Heart right ventricle (tissue), 16 donors: ENCODE results near the gene DSCAM. TPM values are rescaled to one million over a fixed set of nuclear protein-coding genes. Genes with fewer than 3 reads are reported as not detected.
"Not testable (repeated sequence)": the region's sequence is repeated elsewhere in the genome, so short reads cannot be mapped to it uniquely, and the experiment has no call there.

Source experiments
- ATAC-seq, 8 donors: fragments of 200-7000 bp; cut with Tn5 transposase; one replicate each; pipeline ENCODE4 v1.9.1; 2020; ENCODE audit warnings: mild to moderate bottlenecking in 8 of 8, moderate library complexity in 8 of 8, moderate number of reproducible peaks in 1 of 8
- DNase-seq, 2 donors: peaks; one replicate each; pipeline ENCODE4 v3.0.0-alpha.2; 2020
- H3K27ac ChIP-seq, 10 donors: fragments of 200-600 bp; sonication (generic) in 2 of 10; one replicate each; pipeline versions ENCODE4 v1.5.0 to v1.8.0; 2020 to 2022; ENCODE audit warnings: mild to moderate bottlenecking in 3 of 10
- H3K27me3 ChIP-seq, 7 donors: fragments of 200-600 bp; one replicate each; pipeline ENCODE4 v1.8.0; 2021 to 2022; ENCODE audit warnings: mild to moderate bottlenecking in 2 of 7
- H3K36me3 ChIP-seq, 9 donors: fragments of 200-600 bp; sonication (generic) in 1 of 9; one replicate each; pipeline versions ENCODE4 v1.5.0 to v1.8.0; 2020 to 2022; ENCODE audit warnings: mild to moderate bottlenecking in 2 of 9
- H3K4me1 ChIP-seq, 9 donors: fragments of 200-600 bp; sonication (generic) in 1 of 9; one replicate each; pipeline versions ENCODE4 v1.5.0 to v1.8.0; 2020 to 2022; ENCODE audit warnings: mild to moderate bottlenecking in 4 of 9
- H3K4me3 ChIP-seq, 10 donors: fragments of 200-600 bp; sonication (generic) in 2 of 10; one replicate each; pipeline versions ENCODE4 v1.5.0 to v1.8.0; 2020 to 2022; ENCODE audit warnings: mild to moderate bottlenecking in 7 of 10, moderate library complexity in 2 of 10
- H3K9me3 ChIP-seq, 11 donors: fragments of 200-600 bp in 10 of 11; sonication (generic) in 2 of 11; one replicate each; pipeline versions ENCODE4 v1.5.0 to v1.8.0; 2013 to 2022; ENCODE audit warnings: mild to moderate bottlenecking in 2 of 11, control low read depth in 1 of 11, moderate library complexity in 1 of 11
- CTCF ChIP-seq, 9 donors: fragments of 200-600 bp; sonication (generic) in 2 of 9; IDR thresholded peaks; one replicate each; pipeline versions ENCODE4 v1.5.0 to v1.8.0; 2021 to 2022; ENCODE audit warnings: antibody characterized with exemption in 9 of 9, mild to moderate bottlenecking in 5 of 9, moderate library complexity in 1 of 9
- WGBS, 2 donors: extraction: QIAGEN DNeasy Blood & Tissue Kit; methylation state at CpG; one replicate each; pipeline ENCODE4 v1.1.7; 2013; ENCODE audit warnings: inconsistent platforms in 1 of 2; 5-methylcytosine and 5-hydroxymethylcytosine counted together
- intact Hi-C, 10 donors: fragments of 100-400 bp; cut with DNase I; formaldehyde crosslinking; loops; one replicate each; pipeline versions ENCODE4 v1.11.1 to v1.14.2; 2022
- long read RNA-seq, 3 donors: library from polyadenylated mRNA; unstranded; transcript quantifications; one replicate each; pipeline ENCODE4 v2.0.0, GENCODE V29; 2020 to 2021
- polyA plus RNA-seq, 2 donors: library from polyadenylated mRNA; stranded (reverse); fragments of 200-250 nt; gene quantifications; one replicate each; pipeline ENCODE4 v1.2.3, GENCODE V29; 2013
- total RNA-seq, 10 donors: library from RNA; stranded (reverse); fragmentation: NEBNext Ultra II Directional in 3 of 10; extraction: Animal tissue kit (Norgen Biotek cat#: 25700) in 3 of 10; gene quantifications; one replicate each; pipeline versions ENCODE4 v1.2.1 to v1.2.4, GENCODE V29; 2021 to 2023
- donor health status: Arrhythmogenic right ventricular cardiomyopathy.
- donor health status: ischemic (EF 13 %, LVEDD 7.1; RV severe dilation, severe dysfunction).
- donor health status: healthy with polysubstance abuse.
- donor health status: DM: no; HTN: yes; CAD: no.
- donor health status: DM: no; HTN: no; CAD: no.
- donor health status: ischemic (EF 25% LVEDD 6.9; RV normal size, moderate dysfunction).
- donor health status: ischemic (EF 25% LVEDD 5.7; RV mildly dilated, moderate dysfunction).
- donor health status: healthy.
- donor health status: DM: yes; HTN: yes; CAD: no.
- donor health status: Ischemic cardiomyopathy.
- donor health status: ischemic (EF 35%, LVEDD 5.7; RV mildly dilated, moderate dysfunction).
- donor health status: nonischemic (EF 11% LVEDD 7.7; RV severe dilation, severe dysfunction).
- donor health status: DM: yes; HTN: yes; CAD: no.
- donor health status: PGD.
- donor health status: ischemic (EF 29% LVEDD 5.4; RV normal size, mild dysfunction).
- donor health status: nonischemic (EF 23%, LVEDD 6.1; RV moderate dilation, normal function).

Gene DSCAM, protein sequence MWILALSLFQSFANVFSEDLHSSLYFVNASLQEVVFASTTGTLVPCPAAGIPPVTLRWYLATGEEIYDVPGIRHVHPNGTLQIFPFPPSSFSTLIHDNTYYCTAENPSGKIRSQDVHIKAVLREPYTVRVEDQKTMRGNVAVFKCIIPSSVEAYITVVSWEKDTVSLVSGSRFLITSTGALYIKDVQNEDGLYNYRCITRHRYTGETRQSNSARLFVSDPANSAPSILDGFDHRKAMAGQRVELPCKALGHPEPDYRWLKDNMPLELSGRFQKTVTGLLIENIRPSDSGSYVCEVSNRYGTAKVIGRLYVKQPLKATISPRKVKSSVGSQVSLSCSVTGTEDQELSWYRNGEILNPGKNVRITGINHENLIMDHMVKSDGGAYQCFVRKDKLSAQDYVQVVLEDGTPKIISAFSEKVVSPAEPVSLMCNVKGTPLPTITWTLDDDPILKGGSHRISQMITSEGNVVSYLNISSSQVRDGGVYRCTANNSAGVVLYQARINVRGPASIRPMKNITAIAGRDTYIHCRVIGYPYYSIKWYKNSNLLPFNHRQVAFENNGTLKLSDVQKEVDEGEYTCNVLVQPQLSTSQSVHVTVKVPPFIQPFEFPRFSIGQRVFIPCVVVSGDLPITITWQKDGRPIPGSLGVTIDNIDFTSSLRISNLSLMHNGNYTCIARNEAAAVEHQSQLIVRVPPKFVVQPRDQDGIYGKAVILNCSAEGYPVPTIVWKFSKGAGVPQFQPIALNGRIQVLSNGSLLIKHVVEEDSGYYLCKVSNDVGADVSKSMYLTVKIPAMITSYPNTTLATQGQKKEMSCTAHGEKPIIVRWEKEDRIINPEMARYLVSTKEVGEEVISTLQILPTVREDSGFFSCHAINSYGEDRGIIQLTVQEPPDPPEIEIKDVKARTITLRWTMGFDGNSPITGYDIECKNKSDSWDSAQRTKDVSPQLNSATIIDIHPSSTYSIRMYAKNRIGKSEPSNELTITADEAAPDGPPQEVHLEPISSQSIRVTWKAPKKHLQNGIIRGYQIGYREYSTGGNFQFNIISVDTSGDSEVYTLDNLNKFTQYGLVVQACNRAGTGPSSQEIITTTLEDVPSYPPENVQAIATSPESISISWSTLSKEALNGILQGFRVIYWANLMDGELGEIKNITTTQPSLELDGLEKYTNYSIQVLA (N-terminal part only)
- under 1 TPM in 1 of 10 donors, not detected in 9; 0.04 TPM for total RNA-seq
- under 1 TPM in 1 of 2 donors, not detected in 1; 0.03 TPM for polyA plus RNA-seq
- long read RNA-seq, donor 1 = 0 reads
- long read RNA-seq, donor 2 = 0 reads
- long read RNA-seq, donor 3 = 0 reads

GRCh38 chr21:40846587-40847411 lies at the start of gene DSCAM:
DSCAM (minus strand) TSS chr21:40847158; CDS start chr21:40846661, 497 bp downstream.
- WGBS, 2 donors = 3 to 5% methylated on average over 56 to 94 of the region's 94 CpGs
- H3K27ac ChIP-seq = no peak within 1 kb of the TSS
- no peaks in the 10 kb centered on the region for H3K9me3 ChIP-seq
- H3K36me3 ChIP-seq = no peaks in the 10 kb centered on the region
- no peak for DNase-seq
- TF ChIP-seq CTCF (IDR thresholded peaks at IDR 0.05) = no peak
- intact Hi-C loops = loop anchor here in 5 of 10 donors (10.0 kb wide), 2 partner anchors 218 to 382 kb away; no protein-coding TSS in a partner anchor
- H3K27me3 ChIP-seq = peaks cover 3 to 90% (median 68%) of the 10 kb centered on the region in 7 donors
- no peak within 1 kb of the TSS for H3K4me3 ChIP-seq
- no peak for ATAC-seq
- H3K4me1 ChIP-seq = peaks cover 0 to under 1% (median 0%) of the 10 kb centered on the region in 9 donors

DNA sequence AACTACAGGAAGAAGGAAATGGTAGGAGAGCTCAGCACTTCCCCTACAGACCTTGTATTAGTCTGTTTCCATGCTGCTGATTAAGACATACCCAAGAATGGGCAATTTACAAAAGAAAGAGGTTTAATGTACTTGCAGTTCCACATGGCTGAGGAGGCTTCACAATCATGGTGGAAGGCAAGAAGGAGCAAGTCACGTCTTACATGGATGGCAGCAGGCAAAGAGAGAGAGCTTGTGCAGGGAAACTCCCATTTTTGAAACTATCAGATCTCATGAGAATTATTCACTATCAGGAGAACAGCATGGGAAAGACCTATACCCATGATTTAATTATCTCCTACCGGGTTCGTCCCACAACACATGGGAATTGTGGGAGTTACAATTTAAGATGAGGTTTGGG lies 48.7 kb upstream of the DSCAM start:
- DNase-seq, intact Hi-C loops, H3K4me1 ChIP-seq, H3K27ac ChIP-seq, H3K27me3 ChIP-seq, ATAC-seq, H3K4me3 ChIP-seq, H3K36me3 ChIP-seq: not testable (repeated sequence)
- WGBS, 2 donors = 88 to 94% methylated on average over 3 of the region's 3 CpGs
- peaks cover 0 to 30% (median 4%) of the 10 kb centered on the region in 11 donors for H3K9me3 ChIP-seq

- H3K36me3 ChIP-seq = no peaks in the 10 kb centered on the region
- TF ChIP-seq CTCF (IDR thresholded peaks at IDR 0.05) = no peak
- no peaks in the 10 kb centered on the region for H3K4me1 ChIP-seq
These were observed 40.0 kb upstream of the DSCAM start for GRCh38 chr21:40886931-40887330.

GRCh38 chr21:40886006-40886405 lies 39.0 kb upstream of the DSCAM start:
- Histone ChIP-seq H3K4me1 (no peaks in the 10 kb centered on the region), H3K36me3 (no peaks in the 10 kb centered on the region), H3K9me3 (no peaks in the 10 kb centered on the region), H3K27ac (no peak overlapping the region), H3K4me3 (no peak overlapping the region), H3K27me3 (no peaks in the 10 kb centered on the region)
- no peak for TF ChIP-seq CTCF (IDR thresholded peaks at IDR 0.05)
- WGBS, 2 donors = 95 to 96% methylated on average over 3 of the region's 3 CpGs
- no peak for ATAC-seq
- DNase-seq = no peak
- intact Hi-C loops = no loop called here

More at GRCh38 chr21:40886931-40887330, 40.0 kb upstream of the DSCAM start:
- WGBS, 2 donors = 76 to 91% methylated on average over 4 of the region's 4 CpGs
- DNase-seq (no peak), ATAC-seq (no peak)
- intact Hi-C loops = no loop called here
- Histone ChIP-seq H3K27me3 (no peaks in the 10 kb centered on the region), H3K4me3 (no peak overlapping the region), H3K9me3 (no peaks in the 10 kb centered on the region), H3K27ac (no peak overlapping the region)
